ENCODE data around the gene GFM1. TPM values are rescaled to one million over a fixed set of nuclear protein-coding genes. Genes with fewer than 3 reads are reported as not detected.

Gene GFM1
- total and polyA plus RNA-seq, 9 donors, result 13.5 to 40.0 (median 29.7) TPM

DNA sequence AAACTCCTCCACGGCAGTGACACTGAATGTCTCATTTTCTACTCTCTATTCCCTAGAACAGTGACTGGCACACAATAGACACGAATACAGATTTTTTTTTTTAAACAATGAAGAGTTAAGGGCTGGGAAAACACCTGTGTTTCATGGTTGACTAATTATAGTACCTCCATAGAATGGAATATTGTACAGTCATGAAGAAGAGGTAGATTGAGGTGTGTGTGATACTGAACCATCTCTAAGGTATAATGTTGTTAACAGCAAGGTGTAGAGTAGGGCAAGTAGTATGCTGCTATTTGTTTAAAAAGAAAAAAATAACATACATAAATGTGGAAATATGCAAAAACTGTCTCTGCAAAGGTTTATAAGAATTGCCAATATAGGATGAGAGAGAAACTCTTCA lies 93.1 kb downstream of the GFM1 start:
- no peak for DNase-seq
- WGBS, 3 donors, result 80 to 96% (median 93%) methylated on average over 2 of the region's 2 CpGs
- intact Hi-C loops (cut with DNase I), result loop anchor here in 1 of 4 donors (5.0 kb wide), 1 partner anchor 40 kb away; no protein-coding TSS in a partner anchor
- TF ChIP-seq EP300 (IDR thresholded peaks at IDR 0.05) (no peak), POLR2A (IDR thresholded peaks at IDR 0.05) (no peak)
- TF ChIP-seq, protein P1, sequence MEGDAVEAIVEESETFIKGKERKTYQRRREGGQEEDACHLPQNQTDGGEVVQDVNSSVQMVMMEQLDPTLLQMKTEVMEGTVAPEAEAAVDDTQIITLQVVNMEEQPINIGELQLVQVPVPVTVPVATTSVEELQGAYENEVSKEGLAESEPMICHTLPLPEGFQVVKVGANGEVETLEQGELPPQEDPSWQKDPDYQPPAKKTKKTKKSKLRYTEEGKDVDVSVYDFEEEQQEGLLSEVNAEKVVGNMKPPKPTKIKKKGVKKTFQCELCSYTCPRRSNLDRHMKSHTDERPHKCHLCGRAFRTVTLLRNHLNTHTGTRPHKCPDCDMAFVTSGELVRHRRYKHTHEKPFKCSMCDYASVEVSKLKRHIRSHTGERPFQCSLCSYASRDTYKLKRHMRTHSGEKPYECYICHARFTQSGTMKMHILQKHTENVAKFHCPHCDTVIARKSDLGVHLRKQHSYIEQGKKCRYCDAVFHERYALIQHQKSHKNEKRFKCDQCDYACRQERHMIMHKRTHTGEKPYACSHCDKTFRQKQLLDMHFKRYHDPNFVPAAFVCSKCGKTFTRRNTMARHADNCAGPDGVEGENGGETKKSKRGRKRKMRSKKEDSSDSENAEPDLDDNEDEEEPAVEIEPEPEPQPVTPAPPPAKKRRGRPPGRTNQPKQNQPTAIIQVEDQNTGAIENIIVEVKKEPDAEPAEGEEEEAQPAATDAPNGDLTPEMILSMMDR (IDR thresholded peaks at IDR 0.05), result no peak
- no peak overlapping the region for H3K4me3 ChIP-seq
- H3K27me3 ChIP-seq, result no peaks in the 10 kb centered on the region
- no peaks in the 10 kb centered on the region for H3K36me3 ChIP-seq
- no peak overlapping the region for H3K27ac ChIP-seq
- H3K9me3 ChIP-seq, result no peaks in the 10 kb centered on the region
- no peaks in the 10 kb centered on the region for H3K4me1 ChIP-seq (ENCODE audit: insufficient read depth)

DNA sequence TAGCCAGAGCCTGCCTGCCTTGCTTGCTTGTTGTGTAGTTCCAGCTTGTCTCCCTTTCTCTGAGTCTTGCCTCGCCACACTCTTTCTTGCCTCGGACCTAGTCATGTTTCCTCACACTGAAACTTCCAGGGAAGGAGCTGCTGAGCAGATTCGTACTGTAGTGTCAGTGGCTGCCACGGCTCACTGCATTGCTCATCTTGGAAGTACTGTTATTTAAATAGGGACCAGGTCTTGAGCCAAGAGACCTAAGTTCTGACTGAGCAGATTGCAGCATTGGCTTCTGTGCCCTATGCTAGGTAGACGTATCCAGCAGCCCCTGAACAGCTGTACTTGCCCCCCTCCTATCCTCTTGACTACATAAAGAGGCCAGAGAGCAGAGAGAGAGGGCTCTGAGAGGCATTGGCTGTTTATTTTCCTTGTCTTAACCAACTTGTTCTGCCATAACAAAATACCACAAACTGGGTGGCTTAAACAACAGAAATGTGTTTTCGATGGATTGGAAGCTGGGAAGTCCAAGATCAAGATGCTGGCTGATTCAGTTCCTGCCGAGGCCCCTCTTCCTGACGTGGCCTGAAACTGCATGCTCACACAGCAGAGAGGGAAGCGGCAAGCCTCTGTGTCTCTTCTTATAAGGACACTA lies 93.8 kb downstream of the GFM1 start:
- Histone ChIP-seq H3K9me3 (no peaks in the 10 kb centered on the region), H3K27me3 (no peaks in the 10 kb centered on the region), H3K36me3 (no peaks in the 10 kb centered on the region), H3K27ac (no peak overlapping the region), H3K4me3 (no peak overlapping the region), H3K4me1 (ENCODE audit: insufficient read depth) (no peaks in the 10 kb centered on the region)
- TF ChIP-seq POLR2A (IDR thresholded peaks at IDR 0.05) (no peak), EP300 (IDR thresholded peaks at IDR 0.05) (no peak)
- TF ChIP-seq, protein P1 (IDR thresholded peaks at IDR 0.05), result no peak
- 81 to 88% (median 84%) methylated on average over 9 of the region's 9 CpGs for WGBS, 3 donors
- DNase-seq, result no peak
- intact Hi-C loops (cut with DNase I), result loop anchor here in 1 of 4 donors (5.0 kb wide), 1 partner anchor 39 kb away; no protein-coding TSS in a partner anchor

DNA sequence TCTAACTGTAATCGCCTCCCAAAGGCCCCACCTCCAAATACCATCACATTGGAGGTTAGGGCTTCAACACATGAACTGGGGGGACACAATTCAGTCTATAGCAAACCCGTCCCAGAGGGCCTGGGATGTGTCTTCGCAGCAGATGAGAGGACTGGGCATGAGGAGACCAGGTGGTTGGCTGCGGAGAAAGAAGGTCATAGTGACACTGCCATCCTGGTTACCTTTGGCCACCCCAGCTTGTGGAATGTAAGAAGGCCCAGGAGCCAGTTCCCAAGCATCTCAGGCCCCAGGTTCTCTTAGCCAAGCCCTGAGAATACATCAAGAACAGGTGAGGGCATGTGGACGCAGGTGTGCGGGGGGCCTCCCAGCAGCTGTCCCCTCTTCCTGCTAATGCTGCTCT lies 94.3 kb downstream of the GFM1 start:
- Histone ChIP-seq H3K9me3 (no peaks in the 10 kb centered on the region), H3K4me3 (no peak overlapping the region), H3K4me1 (ENCODE audit: insufficient read depth) (no peaks in the 10 kb centered on the region), H3K36me3 (no peaks in the 10 kb centered on the region), H3K27me3 (no peaks in the 10 kb centered on the region), H3K27ac (no peak overlapping the region)
- DNase-seq, result no peak
- intact Hi-C loops (cut with DNase I), result loop anchor here in 1 of 4 donors (5.0 kb wide), 1 partner anchor 39 kb away; no protein-coding TSS in a partner anchor
- WGBS, 3 donors, result 91 to 96% (median 92%) methylated on average over 6 of the region's 6 CpGs
- TF ChIP-seq, protein P1 (IDR thresholded peaks at IDR 0.05), result no peak
- TF ChIP-seq EP300 (IDR thresholded peaks at IDR 0.05), result no peak
- TF ChIP-seq POLR2A (IDR thresholded peaks at IDR 0.05), result no peak

DNA sequence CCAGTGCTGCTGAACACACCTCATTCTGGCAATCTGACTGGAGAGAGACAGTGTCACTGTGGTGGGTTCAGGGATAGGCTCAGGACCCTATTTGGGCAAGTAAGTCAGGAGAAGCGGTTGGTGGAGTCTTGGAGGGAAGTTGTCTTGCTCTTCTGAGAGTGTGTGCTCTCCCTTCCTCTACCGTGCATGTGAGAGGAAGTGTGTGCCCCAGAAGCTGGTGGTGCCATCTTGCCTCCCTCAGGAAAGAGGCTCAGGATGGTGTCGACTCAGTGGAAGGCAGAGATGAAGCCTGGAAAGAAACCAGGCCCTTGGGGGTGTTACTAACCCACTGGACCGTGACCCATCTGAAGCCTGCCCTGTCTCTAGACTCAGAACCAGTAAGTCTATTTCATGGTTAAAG lies 94.8 kb downstream of the GFM1 start:
- no peak overlapping the region for H3K27ac ChIP-seq
- H3K36me3 ChIP-seq, result no peaks in the 10 kb centered on the region
- H3K4me1 ChIP-seq (ENCODE audit: insufficient read depth), result no peaks in the 10 kb centered on the region
- no peak for TF ChIP-seq EP300 (IDR thresholded peaks at IDR 0.05)
- no peak for TF ChIP-seq POLR2A (IDR thresholded peaks at IDR 0.05)
- TF ChIP-seq, protein P1 (IDR thresholded peaks at IDR 0.05), result no peak
- H3K27me3 ChIP-seq, result no peaks in the 10 kb centered on the region
- WGBS, 3 donors, result 74 to 81% (median 76%) methylated on average over 4 of the region's 4 CpGs
- DNase-seq, result no peak
- intact Hi-C loops (cut with DNase I), result loop anchor here in 1 of 4 donors (5.0 kb wide), 1 partner anchor 38 kb away; no protein-coding TSS in a partner anchor
- no peak overlapping the region for H3K4me3 ChIP-seq
- no peaks in the 10 kb centered on the region for H3K9me3 ChIP-seq

Data from ovary (tissue), 9 donors.